GM04503 (cell line): Measurements from ENCODE around the gene EPHA2.
A peak's percentile ranks its signal among the peaks of the same experiment; 100 is the strongest.

ENCODE experiments used
- DNase-seq: peaks from one replicate; pipeline ENCODE4 v3.0.0-alpha.2; 2012; ENCODE audit warnings: low read depth

The EPHA2 gene

DNA sequence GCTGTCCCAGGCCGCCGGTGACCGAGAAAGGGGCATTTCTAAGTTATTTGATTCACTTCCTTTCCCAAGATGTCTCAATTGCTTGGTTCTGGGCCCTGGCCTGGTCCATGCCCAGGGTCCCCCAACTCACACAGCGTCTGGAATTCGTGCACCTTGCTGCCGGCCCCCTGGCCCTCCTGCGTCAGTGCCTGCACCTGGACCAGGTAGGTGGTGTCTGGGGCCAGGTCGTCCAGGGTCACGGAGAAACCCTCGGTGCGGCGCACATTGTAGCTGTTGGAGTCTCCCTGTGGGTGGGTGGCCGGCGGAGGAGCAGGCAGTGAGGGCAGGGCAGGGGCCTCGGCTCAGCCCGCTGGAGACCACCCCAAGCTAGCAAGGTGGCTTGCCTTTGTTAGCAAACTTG, 21.0 kb downstream of the EPHA2 start:
- no peak for DNase-seq

DNA sequence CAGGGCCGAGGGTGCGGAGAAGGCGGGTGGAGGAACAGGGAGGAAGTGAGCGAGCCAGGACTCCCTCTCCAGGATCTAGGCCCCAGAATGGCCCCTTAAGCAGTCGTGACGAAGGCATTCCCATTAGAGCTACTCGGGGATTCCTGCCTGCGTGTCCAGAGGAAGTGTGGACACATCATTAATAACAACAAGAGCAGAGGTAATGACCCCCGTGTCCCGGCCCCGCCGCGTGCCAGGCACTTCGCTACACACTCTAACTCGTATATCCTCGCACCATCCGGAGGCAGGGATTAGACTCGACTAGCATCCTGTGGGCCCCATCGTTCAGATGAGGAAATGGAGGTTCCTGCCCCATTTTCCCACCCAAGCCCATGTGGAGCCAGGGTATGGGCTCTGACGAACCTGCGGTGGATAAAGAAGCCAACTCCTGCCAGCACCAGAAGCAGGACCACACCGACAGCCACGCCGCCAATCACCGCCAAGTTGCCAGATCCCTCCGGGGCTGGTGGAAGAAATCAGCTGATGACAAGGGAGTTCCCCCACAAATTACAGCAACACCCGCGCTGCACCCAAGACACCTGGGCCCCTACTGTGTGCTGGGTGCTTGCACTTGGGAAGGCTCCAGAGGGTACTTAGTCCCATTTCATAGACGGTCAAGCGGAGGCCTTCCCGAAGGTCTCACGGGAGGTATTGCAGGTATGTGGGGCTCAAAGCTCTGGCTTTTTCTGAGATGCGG, 21.6 kb downstream of the EPHA2 start:
- no peak for DNase-seq

DNA sequence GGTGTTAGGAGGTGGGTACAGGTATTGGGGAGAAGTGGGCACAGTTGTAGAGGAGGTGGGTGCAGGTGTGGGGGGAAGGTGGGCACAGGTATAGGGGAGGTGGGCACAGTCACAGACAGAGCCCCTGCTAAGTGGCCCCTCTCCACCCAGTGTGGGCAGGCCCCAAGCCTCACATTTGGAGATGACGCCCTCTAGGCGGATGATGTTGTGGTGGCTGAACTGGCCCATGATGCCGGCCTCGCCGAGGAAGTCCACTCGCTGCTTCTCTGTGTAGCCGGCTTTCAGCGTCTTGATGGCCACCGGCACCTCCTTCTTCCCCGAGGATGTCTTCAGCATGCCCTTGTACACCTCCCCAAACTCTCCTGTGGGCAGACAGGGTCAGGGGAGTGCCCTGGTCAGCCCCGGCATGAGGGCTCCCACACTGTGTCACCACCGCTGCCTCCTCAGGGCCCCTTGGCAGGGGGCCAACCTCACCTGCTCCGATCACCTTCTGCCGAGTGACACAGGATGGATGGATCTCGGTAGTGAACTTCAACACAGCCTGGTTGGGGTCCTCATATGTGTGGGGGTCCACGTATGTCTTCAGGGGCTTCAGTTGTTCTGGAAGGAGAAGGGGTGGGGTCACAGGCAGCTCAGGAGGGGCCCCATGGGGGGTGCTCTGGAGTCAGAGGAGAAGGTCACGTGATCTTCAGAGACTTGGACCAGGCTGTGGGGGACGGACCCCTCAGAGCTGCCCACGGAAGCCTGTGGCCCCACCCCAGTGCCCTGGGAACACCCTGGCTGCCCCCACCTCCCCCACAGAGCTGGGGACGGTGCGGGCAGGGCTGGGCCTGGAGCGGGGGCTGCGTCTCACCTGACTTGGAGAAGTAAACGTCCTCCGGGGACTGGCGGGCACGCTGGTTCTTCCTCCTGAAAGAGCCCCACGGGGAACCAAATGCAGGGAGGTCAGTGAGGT, 22.6 kb downstream of the EPHA2 start:
- no peak for DNase-seq

DNA sequence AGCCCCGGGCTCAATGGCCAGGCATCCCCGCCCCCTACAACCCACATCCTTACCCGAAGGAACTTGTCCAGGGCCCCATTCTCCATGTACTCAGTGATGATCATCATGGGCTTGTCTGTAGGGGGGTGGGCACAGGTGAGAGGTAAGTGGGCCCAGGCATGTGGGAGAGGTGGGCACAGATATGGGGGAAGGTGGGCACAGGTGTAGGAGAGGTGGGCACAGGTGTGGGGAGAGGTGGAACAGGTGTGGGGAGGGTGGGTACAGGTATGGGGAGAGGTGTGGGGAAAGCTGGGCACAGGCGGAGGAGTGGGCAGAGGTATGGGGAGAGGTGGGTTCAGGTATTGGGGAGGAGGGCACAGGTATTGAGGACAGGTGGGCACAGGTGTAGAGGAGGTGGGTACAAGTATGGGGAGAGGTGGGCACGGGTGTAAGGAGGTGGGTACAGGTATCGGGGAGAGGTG, 23.5 kb downstream of the EPHA2 start:
- no peak for DNase-seq

DNA sequence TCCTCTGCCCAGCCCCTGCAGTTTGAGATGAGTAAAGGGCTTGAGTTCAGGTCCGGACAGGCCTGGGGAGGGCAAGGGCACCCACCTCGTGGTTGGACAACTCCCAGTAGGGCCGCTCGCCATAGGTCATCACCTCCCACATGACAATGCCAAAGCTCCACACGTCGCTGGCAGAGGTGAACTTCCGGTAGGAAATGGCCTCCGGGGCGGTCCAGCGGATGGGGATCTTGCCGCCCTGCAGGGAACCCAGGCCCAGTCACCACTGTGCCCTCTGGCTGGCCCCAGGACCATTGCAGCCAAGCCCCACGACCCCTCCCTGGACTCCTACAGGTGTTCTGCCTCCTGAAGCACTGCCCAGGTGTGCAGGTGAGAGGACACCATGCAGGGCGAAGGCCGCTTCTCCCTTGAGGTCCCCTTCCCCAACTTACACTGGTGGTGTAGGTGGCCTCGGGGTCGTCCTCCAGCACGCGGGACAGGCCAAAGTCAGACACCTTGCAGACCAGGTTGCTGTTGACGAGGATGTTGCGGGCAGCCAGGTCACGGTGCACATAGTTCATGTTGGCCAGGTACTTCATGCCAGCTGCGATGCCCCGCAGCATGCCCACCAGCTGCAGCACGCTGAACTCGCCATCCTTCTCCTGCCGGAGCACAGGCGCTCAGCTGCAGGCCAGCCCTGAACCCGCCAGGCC, 24.1 kb downstream of the EPHA2 start:
- no peak for DNase-seq

DNA sequence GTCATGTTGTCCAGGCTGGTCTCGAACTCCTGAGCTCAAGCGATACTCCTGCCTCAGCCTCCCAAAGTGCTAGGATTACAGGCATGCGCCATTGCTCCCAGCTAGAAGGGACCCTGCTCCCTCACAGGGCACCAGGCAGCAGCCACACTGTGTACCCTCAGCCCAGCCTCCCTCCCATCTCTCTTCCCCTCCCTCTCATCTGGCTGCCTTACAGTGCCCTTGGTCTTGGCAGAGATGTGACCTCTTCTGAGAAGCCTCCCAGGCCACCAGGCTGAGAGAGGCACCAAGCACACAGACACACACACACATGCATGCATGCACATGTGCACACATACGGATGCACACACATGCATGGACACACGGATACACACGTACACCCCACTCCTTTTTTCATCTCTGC, 25.0 kb downstream of the EPHA2 start:
- no peak for DNase-seq

DNA sequence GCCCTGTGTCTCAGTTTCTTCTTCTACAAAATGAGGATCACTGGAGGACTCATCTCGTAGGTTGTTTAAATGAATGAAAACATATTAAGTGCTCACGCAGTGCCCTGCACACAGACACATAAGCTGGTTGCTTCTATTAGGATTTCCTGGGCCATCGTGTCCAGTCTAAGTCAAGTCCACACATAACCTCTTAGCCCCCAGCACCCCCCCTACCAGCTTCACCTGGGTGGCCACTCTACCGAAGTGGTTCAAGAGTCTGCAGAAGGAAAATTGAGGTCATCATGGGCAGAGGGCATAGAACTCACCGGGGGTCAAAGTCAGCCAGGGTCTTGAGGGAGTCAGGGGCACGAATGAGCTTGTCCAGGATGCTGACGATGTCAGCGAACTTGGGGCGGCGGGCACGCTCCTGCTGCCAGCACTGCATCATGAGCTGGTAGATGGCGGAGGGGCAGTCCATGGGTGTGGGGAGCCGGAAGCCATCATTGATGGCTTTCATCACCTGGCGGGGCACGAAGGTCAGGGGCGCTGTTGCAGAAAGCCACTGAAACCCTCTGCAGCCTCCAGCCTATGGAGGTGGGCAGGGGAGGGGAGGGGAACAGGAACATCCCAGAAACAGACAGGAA, 25.8 kb downstream of the EPHA2 start:
- no peak for DNase-seq

DNA sequence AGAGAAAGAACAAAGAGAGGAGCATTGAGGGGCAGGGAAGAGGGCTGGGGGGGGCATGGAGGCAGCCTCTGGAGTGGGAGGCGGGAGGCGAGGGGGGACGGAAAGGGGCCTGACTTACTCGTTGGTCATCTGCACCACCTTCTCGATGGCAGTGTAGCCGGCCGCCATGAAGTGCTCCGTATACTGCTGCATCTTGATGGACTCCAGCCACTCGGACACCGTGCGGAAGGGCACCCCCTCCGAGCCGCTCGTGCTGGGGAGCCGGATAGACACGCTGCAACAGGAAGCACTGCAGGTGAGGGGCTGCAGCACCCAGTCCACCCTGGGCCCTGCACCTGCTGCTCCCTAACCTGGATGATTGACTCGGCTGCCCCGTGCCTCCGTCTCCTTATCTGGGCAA, 26.6 kb downstream of the EPHA2 start:
- no peak for DNase-seq

DNA sequence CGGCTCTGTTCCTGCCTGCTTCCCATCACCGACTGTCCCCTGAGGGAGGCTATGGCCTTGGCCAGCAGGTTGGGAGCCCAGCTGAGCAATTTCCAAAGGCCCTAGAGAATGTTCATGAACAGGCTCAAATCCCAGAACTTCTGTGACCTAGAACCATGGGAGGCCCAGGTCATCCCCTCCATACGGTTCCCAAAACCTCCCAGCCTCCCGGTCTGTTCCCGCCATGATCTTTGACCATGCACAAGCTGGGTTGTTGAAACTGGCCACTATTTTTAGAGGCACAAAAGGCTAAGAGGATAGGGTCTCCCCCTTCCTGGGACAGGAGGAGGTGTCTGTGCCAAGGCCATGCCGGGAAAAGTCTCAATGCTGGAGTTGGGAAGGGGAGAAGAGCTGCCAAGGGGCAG, 27.5 kb downstream of the EPHA2 start:
- DNase-seq = no peak

DNA sequence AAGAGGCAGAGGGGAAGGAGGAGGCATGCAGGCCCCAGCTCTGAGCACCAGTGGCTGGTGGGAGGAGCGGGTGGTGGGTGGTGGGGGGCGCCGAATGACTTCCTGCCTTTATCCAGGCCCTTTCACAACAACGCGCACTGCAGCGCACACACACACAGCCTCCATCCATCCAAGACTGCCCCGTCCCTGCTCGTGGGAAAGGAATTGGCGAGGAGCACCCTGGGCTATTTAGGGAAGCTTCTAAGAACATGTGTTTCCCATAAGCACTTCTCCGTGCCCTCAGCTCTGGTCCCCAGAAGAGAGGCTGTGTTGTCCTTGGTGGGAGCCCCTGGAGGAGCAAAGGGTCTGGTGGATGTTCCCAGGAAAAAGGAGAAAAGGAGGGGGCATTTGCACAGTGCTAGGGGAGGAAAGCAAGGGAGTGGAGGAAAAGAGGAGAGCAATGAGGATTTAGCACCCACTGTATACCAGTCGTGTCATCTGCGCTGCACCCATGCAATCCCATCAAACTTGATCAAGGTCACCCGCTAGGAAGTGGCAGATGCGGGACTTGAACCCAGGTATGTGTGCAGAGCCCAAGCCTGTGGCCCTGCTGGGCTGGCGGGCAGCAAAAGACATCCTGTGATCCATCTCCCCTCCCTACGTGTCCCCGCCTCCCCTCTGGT, 28.1 kb downstream of the EPHA2 start:
- no peak for DNase-seq

DNA sequence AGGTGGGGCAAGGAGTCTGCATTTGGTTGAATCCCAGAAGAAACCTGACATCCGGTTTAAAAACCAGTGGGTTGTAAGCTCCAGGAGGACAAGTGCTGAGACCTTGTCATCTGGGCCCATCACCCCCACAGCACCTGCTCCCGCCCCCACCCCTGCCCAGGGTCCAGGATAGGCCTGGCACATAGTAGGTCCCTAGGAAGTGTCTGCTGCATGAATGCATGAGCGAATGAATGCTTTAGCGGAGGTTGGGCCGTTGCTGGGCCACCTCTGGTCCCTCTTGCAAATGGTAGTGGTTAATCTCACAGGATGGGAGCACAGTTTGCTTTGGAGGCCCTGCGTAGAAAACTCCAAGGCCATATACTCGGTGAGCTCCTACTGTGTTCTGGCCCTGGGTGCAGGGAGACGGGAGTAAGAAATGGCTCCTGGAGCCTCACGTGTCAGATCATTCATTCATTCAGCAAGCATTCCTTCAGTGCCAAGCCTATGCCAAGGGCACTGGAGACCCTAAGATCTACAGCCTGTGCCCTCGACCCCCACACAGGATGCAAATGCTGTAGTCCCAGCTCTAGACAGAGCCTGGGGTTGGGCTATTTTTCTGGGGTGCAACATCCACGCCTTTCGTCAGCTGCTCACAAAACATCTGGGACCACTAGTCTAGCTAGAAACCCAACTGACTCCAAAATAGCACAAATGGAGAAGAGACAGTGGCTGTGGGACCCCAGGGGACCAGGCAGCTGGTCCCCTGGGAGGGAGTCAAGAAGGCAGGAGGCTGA, 28.9 kb downstream of the EPHA2 start:
- no peak for DNase-seq

DNA sequence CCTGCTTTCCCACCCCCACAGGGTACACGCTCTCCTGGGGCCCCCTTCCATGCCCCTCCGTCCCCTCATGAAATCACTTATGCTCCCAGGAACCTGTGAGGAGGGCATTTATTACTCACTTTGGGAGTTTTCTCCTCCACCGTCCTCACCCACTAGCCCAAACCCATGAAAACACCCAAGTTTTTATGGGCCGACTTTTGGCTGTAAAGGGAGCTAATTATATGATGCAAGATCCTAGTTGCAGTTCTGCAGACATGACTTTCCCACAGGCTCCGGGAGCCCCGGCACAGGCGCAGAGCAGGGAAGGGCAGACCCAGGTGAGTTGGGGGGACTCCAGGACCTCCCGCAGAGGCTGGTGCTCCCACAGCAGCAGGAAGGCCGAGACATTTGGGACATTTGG, 29.7 kb downstream of the EPHA2 start:
- no peak for DNase-seq

DNA sequence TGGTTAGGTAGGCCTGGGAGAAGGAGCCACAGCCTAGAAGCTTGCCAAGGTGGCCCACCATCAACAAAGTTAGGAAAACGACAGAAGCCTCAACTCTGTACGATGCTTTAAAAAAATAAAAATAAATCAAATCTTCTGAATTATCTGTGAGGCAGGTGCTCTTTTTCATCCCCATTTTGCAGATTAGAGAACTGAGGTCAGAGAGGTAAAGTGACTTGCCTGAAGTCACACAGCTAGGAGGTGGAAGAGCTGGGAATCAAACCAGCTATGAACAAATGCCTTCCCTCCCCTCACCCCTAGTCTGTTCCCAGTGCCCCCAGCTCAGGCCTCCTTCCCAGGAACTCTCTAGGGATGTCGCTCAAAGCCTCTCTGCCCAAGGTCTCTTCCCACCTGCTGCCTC, 30.4 kb downstream of the EPHA2 start:
- no peak for DNase-seq

DNA sequence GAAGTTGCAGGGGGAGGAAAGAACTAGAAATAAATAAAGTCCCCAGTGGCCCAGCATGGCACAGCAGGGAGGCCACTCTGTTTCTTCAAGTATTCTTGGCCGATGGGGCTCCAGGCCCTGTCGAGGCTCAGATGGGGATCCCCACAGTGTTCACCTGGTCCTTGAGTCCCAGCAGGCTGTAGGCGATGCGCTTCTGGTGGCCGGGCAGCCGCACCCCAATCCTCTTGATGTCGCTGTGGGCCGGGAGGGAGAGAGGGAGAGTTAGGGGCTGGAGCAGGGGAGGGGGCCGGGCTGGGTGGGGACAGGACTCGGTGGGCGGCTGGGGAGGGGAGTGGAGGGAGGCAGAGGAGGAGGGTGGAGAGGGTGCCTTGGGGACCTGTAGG, 30.8 kb downstream of the EPHA2 start:
- DNase-seq = no peak

DNA sequence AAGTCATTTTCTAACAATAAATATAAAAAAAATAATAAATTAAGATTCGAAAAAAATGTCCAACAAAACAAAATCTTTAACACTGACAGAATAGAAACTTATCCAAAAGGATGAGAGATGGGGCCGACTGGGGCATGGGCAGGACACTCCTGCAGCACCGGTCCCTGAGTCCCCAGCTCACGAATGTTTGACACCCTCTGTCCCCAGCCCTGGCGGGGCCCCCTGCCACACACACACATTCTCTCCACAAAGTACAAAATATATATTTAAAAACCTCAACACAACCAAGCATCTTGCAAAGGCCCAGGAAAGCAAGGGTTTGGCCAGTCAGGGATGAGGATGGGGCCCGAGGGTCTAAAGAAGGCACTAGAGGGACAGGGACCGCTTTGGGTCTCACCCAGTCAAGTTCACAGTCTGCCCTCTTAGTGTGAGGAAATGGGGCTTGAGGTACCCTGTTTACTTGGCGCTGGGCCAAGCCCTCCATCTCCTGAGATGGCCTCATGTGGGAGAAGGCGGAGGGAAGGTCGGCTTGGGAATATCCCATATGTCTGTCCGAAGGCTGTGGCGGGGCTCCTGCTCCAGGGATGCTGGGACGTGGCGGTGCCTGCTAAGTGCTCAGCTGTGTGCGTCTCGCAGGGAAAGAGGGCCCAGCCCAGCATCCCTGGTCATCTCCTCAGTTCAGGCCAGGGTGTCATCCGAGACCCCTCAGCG, 31.3 kb downstream of the EPHA2 start:
- no peak for DNase-seq

DNA sequence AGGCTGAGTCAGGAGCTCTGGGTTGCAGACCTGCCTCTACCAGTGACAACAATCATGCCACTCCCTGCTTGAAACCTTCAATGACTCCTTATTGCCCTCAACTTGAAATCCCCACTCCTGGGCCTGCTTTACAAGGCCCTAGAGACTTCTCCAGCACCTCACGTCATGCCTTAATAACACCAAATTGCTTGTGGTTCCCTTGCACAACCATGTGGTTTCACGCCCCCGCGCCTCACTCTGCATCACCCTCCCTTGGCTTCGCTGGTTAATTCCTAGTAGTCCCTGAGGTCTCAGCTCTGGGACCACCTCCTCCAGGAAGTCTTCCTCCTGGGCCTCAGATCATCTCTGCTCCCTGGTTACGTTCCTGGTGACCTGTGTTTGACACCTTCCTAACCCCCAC, 33.0 kb downstream of the EPHA2 start:
- peak; percentile 85 for DNase-seq

DNA sequence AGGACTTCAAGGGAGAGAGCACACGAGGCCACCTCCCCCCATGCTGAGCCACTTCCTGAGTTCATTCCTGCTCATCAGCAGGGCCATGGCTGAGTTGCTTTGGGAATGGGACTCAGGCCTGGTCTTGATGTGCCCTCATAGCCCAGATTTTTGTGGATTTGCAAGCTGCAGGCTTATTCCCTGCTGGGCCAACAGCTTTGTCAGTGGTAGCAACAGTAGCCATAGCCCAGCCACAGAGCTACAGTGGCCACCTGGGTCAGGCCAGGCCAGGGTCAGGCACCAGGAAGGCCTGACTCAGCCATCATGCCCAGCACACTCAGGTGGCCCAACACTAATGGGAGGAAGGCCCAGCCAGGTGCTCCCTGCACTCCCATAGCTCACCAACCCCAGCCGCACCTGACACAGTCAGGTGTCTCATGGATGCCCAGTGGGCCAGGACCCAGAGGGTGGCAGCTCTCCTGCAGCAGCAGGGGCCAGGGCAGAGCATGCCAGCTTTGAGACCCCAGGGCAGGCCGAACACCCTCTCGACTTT, 33.5 kb downstream of the EPHA2 start:
- peak; percentile 74 for DNase-seq

DNA sequence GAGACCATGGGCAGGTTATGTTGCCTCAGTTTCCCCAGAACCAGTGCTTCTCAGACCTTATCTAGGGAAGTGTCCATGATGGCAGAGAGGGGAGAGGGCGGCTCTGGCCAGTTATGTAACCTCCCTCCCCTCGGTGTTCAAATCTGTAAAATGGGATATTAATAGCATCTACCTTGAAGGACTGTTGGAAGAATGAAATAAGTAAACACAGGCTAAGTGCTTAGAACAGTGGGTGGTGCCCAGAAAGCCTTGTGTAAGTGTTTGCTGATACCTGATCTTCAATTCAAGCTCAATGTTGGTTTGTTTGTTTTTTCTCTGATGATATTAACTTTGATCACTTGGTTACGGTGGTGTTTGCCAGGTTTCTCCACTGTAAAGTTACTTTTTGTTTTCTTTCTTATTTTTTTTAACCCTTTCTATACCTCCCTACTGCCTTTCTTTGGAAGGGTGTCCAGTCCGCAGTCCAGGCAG, 34.9 kb downstream of the EPHA2 start:
- no peak for DNase-seq

DNA sequence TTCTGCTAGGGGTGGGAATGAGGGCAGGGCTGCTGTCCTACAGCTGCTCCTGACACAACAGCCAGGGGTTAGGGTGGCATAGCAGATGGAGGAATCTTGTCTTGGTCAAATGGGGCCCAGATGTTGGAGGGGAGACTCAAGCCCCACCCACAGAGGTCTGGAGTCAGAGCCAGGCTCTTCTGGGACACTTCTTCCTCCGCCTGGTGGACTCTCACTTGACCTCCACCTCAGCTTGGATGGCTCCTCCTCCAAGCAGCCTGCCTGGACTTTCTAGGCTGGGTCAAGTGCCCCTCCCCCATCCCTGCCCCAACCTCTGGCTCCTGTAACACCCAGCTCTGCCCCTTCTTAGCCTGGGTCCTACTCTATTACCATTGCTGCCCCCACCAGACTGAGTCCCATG, 35.5 kb downstream of the EPHA2 start:
- DNase-seq = no peak

DNA sequence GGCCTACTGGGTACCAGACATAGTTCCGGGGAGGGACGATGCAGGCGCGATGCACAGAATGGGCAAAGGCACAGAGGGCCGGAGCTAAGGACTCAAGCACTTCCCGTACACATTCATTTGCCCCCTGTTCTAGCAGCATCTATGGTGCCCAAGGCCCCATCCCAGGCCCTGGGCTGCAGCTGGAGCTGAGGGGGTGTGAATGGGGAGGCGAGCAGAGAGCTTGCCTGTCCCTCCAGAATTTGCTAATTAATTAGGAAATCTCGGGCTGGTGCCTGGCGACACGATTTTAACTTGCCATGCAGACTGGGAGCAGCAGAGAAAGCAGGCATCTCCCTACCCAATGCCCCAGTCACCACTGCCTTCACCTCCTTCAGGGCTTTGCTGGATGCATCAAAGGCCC, 35.9 kb downstream of the EPHA2 start:
- no peak for DNase-seq
